GM23248 (cell line): ENCODE data around the gene HEATR1. TPM values are rescaled to one million over a fixed set of nuclear protein-coding genes. Genes with fewer than 3 reads are reported as not detected.

Experiments used
- DNase-seq: peaks from one replicate; pipeline ENCODE4 v3.0.0-alpha.2; 2015
- H2AFZ ChIP-seq: fragments of 200-600 bp; sonication (generic); 2 replicates; pipeline ENCODE4 v1.6.1; 2016; ENCODE audit warnings: antibody characterized with exemption
- H3F3A ChIP-seq: fragments of 200-600 bp; sonication (generic); 2 replicates; pipeline ENCODE4 v1.6.1; 2016; ENCODE audit warnings: mild to moderate bottlenecking, antibody characterized with exemption, mixed run types; ENCODE audit not compliant: insufficient read depth
- H3K27ac ChIP-seq: fragments of 200-600 bp; sonication (generic); 2 replicates; pipeline ENCODE4 v1.5.1; 2016; ENCODE audit warnings: mild to moderate bottlenecking
- H3K27me3 ChIP-seq: fragments of 200-600 bp; sonication (generic); replicated peaks from 2 replicates; pipeline ENCODE4 v1.6.1; 2016; ENCODE audit warnings: mild to moderate bottlenecking; ENCODE audit not compliant: insufficient read depth
- H3K36me3 ChIP-seq: fragments of 200-600 bp; sonication (generic); 2 replicates; pipeline ENCODE4 v1.6.1; 2016; ENCODE audit warnings: low read depth, mild to moderate bottlenecking
- H3K4me1 ChIP-seq: fragments of 200-600 bp; sonication (generic); 2 replicates; pipeline ENCODE4 v1.6.1; 2016; ENCODE audit warnings: mild to moderate bottlenecking; ENCODE audit not compliant: insufficient read depth
- H3K4me2 ChIP-seq: fragments of 200-600 bp; sonication (generic); one replicate; pipeline ENCODE4 v1.6.1; 2016; ENCODE audit warnings: mild to moderate bottlenecking; ENCODE audit not compliant: unreplicated experiment
- H3K4me3 ChIP-seq: fragments of 200-600 bp; sonication (generic); 2 replicates; pipeline ENCODE4 v1.5.1; 2016; ENCODE audit warnings: mild to moderate bottlenecking
- H3K79me2 ChIP-seq: fragments of 200-600 bp; sonication (generic); 2 replicates; pipeline ENCODE4 v1.6.1; 2016; ENCODE audit warnings: mild to moderate bottlenecking; ENCODE audit not compliant: insufficient read depth
- H3K9ac ChIP-seq: fragments of 200-600 bp; sonication (generic); 2 replicates; pipeline ENCODE4 v1.6.1; 2016; ENCODE audit warnings: mild to moderate bottlenecking
- H3K9me2 ChIP-seq: fragments of 200-600 bp; sonication (generic); 2 replicates; pipeline ENCODE4 v1.6.1; 2016; ENCODE audit warnings: mixed run types, mild to moderate bottlenecking, moderate library complexity; ENCODE audit not compliant: insufficient read depth
- H3K9me3 ChIP-seq: fragments of 200-600 bp; sonication (generic); one replicate; pipeline ENCODE4 v1.6.1; 2017; ENCODE audit warnings: low read depth
- H4K20me1 ChIP-seq: fragments of 200-600 bp; sonication (generic); 2 replicates; pipeline ENCODE4 v1.6.0; 2016; ENCODE audit not compliant: insufficient read depth
- EZH2 ChIP-seq: fragments of 200-600 bp; sonication (generic); IDR thresholded peaks from 2 replicates; pipeline ENCODE4 v1.6.1; 2018; ENCODE audit warnings: antibody characterized with exemption, mild to moderate bottlenecking; ENCODE audit not compliant: insufficient read depth, poor library complexity, severe bottlenecking
- EZH2phosphoT487 ChIP-seq: fragments of 200-600 bp; sonication (generic); IDR thresholded peaks from 2 replicates; pipeline ENCODE4 v1.6.1; 2018; ENCODE audit warnings: antibody characterized with exemption, moderate library complexity, mild to moderate bottlenecking, low read depth; ENCODE audit not compliant: insufficient read depth
- WGBS, 2 experiments: methylation state at CpG; one replicate each; pipeline ENCODE4 v1.1.6; 2015 to 2017; ENCODE audit warnings: low lambda C conversion rate in 2 of 2, low coverage in 1 of 2; ENCODE audit errors: missing lambda C conversion rate in 2 of 2; 5-methylcytosine and 5-hydroxymethylcytosine counted together
- in situ Hi-C: fragments of 300-500 bp; cut with MboI; formaldehyde crosslinking; loops from 2 replicates; pipeline ENCODE4 v1.15.0; 2020
- polyA plus RNA-seq: library from polyadenylated mRNA; unstranded; fragments of >200 nt; fragmentation: Nextera tagmentation; extraction: Ambion mirVana; gene quantifications from 2 replicates; pipeline ENCODE4 v1.2.1, GENCODE V29; 2016
- total RNA-seq: library from RNA; depleted of rRNA; stranded (reverse); fragments of >200 nt; shearing (Covaris generic); gene quantifications from 2 replicates; pipeline ENCODE4 v1.2.3, GENCODE V29; 2014

HEATR1 gene
- total and polyA plus RNA-seq, 2 experiments from 2014 or later = 15.7 to 24.0 TPM

- Histone ChIP-seq H2AFZ (no peak overlapping the region), H3K9ac (no peak overlapping the region), H3K4me2 (no peak overlapping the region), H3K9me3 (no peaks in the 10 kb centered on the region), H3K27me3 (no peaks in the 10 kb centered on the region), H3K27ac (no peak overlapping the region), H3K4me1 (peaks cover 13% of the 10 kb centered on the region), H3K9me2 (no peaks in the 10 kb centered on the region), H3K4me3 (no peak overlapping the region), H3F3A (peaks cover 12% of the 10 kb centered on the region), H3K79me2 (peaks cover 21% of the 10 kb centered on the region), H3K36me3 (peaks cover 32% of the 10 kb centered on the region), H4K20me1 (no peaks in the 10 kb centered on the region)
- DNase-seq = no peak
- TF ChIP-seq EZH2 (no peak), EZH2phosphoT487 (no peak)
- in situ Hi-C loops = no loop called here
- 92 to 94% methylated on average over 6 of the region's 6 CpGs for WGBS, 2 experiments
Measured at GRCh38 chr1:236535662-236536161, 68.6 kb downstream of the HEATR1 start.

DNA sequence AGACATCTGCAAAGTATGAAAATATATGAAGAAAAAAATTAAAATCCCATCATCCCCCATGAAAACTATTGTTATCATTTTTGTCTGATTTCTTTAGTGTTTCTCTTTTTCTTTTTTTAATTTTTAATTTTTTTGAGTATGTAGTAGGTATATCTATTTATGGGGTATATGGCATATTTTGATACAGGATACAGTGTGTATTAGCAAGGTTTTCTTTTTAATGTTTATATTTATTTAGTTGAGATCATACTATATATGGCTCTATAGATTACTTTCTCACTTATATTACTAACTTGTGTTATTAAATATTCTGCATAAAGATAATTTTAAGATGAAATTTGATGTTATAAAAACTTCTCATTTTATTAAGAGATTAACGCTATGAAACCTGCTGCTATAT is 69.1 kb downstream of the HEATR1 start:
- H3F3A ChIP-seq = peaks cover 17% of the 10 kb centered on the region
- no peaks in the 10 kb centered on the region for H4K20me1 ChIP-seq
- no peaks in the 10 kb centered on the region for H3K9me3 ChIP-seq
- H2AFZ ChIP-seq = no peak overlapping the region
- no peak overlapping the region for H3K27ac ChIP-seq
- 0 out of 2 replicates have a peak overlapping the region, but pooled peaks have one; percentile 41 for H3K9ac ChIP-seq
- no peak overlapping the region for H3K4me3 ChIP-seq
- H3K27me3 ChIP-seq = no peaks in the 10 kb centered on the region
- WGBS, 2 experiments = 93 to 100% methylated on average over 1 of the region's 1 CpG
- in situ Hi-C loops = no loop called here
- H3K4me2 ChIP-seq = no peak overlapping the region
- no peak for TF ChIP-seq EZH2phosphoT487
- TF ChIP-seq EZH2 = no peak
- DNase-seq = no peak
- peaks cover 27% of the 10 kb centered on the region for H3K36me3 ChIP-seq
- peaks cover 13% of the 10 kb centered on the region for H3K4me1 ChIP-seq
- peaks cover 21% of the 10 kb centered on the region for H3K79me2 ChIP-seq
- no peaks in the 10 kb centered on the region for H3K9me2 ChIP-seq

DNA sequence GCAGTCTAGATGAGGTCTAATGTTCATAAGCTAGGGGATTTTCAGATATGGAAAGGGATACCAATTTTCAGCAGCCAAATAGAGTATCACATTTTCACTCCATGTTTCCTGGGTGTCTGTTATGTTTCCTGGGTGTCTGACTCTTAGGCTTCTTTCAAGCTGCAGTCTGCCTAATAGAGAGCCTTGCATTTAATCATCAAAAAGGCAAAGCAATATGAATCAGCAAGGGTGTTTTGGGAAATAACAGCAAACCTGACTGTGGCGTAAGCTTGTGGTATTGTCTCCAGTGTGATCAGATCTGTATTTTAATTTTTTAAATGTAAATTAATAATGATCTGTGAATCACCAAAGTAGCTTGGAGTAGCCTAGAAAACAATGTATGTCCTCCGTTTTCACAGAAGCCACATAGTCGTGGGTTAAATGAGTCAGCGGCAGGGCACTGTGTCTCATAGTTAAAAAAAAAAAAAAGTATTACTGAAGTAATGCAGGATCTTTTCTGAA is 70.1 kb downstream of the HEATR1 start:
- peaks cover 22% of the 10 kb centered on the region for H3F3A ChIP-seq
- 22 to 25% methylated on average over 4 of the region's 4 CpGs for WGBS, 2 experiments
- no peak overlapping the region for H3K4me3 ChIP-seq
- no peaks in the 10 kb centered on the region for H3K9me3 ChIP-seq
- peaks cover 17% of the 10 kb centered on the region for H3K36me3 ChIP-seq
- no peaks in the 10 kb centered on the region for H3K9me2 ChIP-seq
- H4K20me1 ChIP-seq = no peaks in the 10 kb centered on the region
- TF ChIP-seq EZH2phosphoT487 = no peak
- no peak for TF ChIP-seq EZH2
- H3K9ac ChIP-seq = peak overlapping the region; percentile 41
- H3K27ac ChIP-seq = peak overlapping the region; percentile 59
- peaks cover 21% of the 10 kb centered on the region for H3K79me2 ChIP-seq
- H2AFZ ChIP-seq = no peak overlapping the region
- no peaks in the 10 kb centered on the region for H3K27me3 ChIP-seq
- H3K4me1 ChIP-seq = peaks cover 13% of the 10 kb centered on the region
- peak overlapping the region; percentile 40 for H3K4me2 ChIP-seq
- in situ Hi-C loops = no loop called here
- peak; percentile 90 for DNase-seq

- TF ChIP-seq EZH2phosphoT487 = no peak
- no peak for TF ChIP-seq EZH2
- H3K4me3 ChIP-seq = no peak overlapping the region
- H2AFZ ChIP-seq = no peak overlapping the region
- no peak overlapping the region for H3K27ac ChIP-seq
- H3K27me3 ChIP-seq = no peaks in the 10 kb centered on the region
- DNase-seq = no peak
- H3F3A ChIP-seq = peaks cover 22% of the 10 kb centered on the region
- no peak overlapping the region for H3K9ac ChIP-seq
- peaks cover 6% of the 10 kb centered on the region; the same call in 1 of the 2 replicates for H3K36me3 ChIP-seq
- peaks cover 20% of the 10 kb centered on the region for H3K79me2 ChIP-seq
- H4K20me1 ChIP-seq = no peaks in the 10 kb centered on the region
- in situ Hi-C loops = no loop called here
- H3K4me1 ChIP-seq = peaks cover 13% of the 10 kb centered on the region
- H3K4me2 ChIP-seq = no peak overlapping the region
- 98 to 99% methylated on average over 4 of the region's 4 CpGs for WGBS, 2 experiments
- no peaks in the 10 kb centered on the region for H3K9me2 ChIP-seq
- no peaks in the 10 kb centered on the region for H3K9me3 ChIP-seq
Measured at GRCh38 chr1:236532850-236533249, 71.5 kb downstream of the HEATR1 start.
